Spinal cord (tissue), 10 donors: Measurements from ENCODE around the gene SERPINA6. TPM values are rescaled to one million over a fixed set of nuclear protein-coding genes. Genes with fewer than 3 reads are reported as not detected.
"Not testable (repeated sequence)": the region's sequence is repeated elsewhere in the genome, so short reads cannot be mapped to it uniquely, and the experiment has no call there.

ENCODE experiments used
- DNase-seq, 6 donors: peaks; one replicate each; pipeline versions ENCODE4 v3.0.0 to v3.0.0-alpha.2; 2013 to 2015; ENCODE audit warnings: low spot score in 6 of 6, low read depth in 4 of 6
- H3K27ac ChIP-seq: one replicate; pipeline ENCODE4 v1.5.1; 2013; ENCODE audit warnings: low read depth, low read length, control low read depth
- H3K27me3 ChIP-seq: one replicate; pipeline ENCODE4 v1.6.1; 2013; ENCODE audit warnings: low read length; ENCODE audit not compliant: control insufficient read depth, insufficient read depth
- H3K36me3 ChIP-seq: one replicate; pipeline ENCODE4 v1.6.1; 2013; ENCODE audit warnings: low read length; ENCODE audit not compliant: control insufficient read depth, insufficient read depth
- H3K4me1 ChIP-seq: one replicate; pipeline ENCODE4 v1.6.1; 2013; ENCODE audit warnings: low read length; ENCODE audit not compliant: control insufficient read depth, insufficient read depth
- H3K4me3 ChIP-seq: one replicate; pipeline ENCODE4 v1.5.1; 2013; ENCODE audit warnings: low read depth, low read length, control low read depth
- H3K9me3 ChIP-seq: one replicate; pipeline ENCODE4 v1.6.1; 2013; ENCODE audit warnings: low read length; ENCODE audit not compliant: control insufficient read depth, insufficient read depth
- WGBS: methylation state at CpG from one replicate; pipeline ENCODE4 v1.1.5; 2013; ENCODE audit warnings: missing lambda C conversion rate; ENCODE audit not compliant: insufficient coverage; 5-methylcytosine and 5-hydroxymethylcytosine counted together
- polyA plus RNA-seq, 2 donors: library from polyadenylated mRNA; unstranded; fragments of 120-200 nt; gene quantifications; one replicate each; pipeline ENCODE4 v1.2.1, GENCODE V29; 2013; ENCODE audit not compliant: insufficient read length in 2 of 2
- total RNA-seq, 2 donors: library from RNA; depleted of rRNA in 1 of 2; stranded (reverse); fragments of 120-200 nt in 1 of 2; fragments of >200 nt in 1 of 2; gene quantifications; one replicate each; pipeline versions ENCODE4 v1.2.3 to v1.2.4, GENCODE V29; 2013 to 2014
- donor health status: healthy.

SERPINA6 gene
- total and polyA plus RNA-seq, 4 donors, result 0.06 TPM; not detected in 3

- 92% methylated on average over 15 of the region's 15 CpGs for WGBS
- no peaks in the 10 kb centered on the region for H3K4me1 ChIP-seq
- H3K4me3 ChIP-seq, result no peak overlapping the region
- H3K27me3 ChIP-seq, result no peaks in the 10 kb centered on the region
- no peak for DNase-seq
- H3K36me3 ChIP-seq, result no peaks in the 10 kb centered on the region
- no peak overlapping the region for H3K27ac ChIP-seq
- no peaks in the 10 kb centered on the region for H3K9me3 ChIP-seq
These were observed 25.0 kb downstream of the SERPINA6 start for GRCh38 chr14:94298130-94298529.

- H3K27ac ChIP-seq, H3K9me3 ChIP-seq, H3K27me3 ChIP-seq, H3K4me3 ChIP-seq, DNase-seq, H3K4me1 ChIP-seq, H3K36me3 ChIP-seq: not testable (repeated sequence)
- WGBS, result no CpG with 5 or more reads among the region's 4 CpGs
These were observed 27.0 kb downstream of the SERPINA6 start for GRCh38 chr14:94296181-94296545.

- no peaks in the 10 kb centered on the region for H3K9me3 ChIP-seq
- 85% methylated on average over 9 of the region's 9 CpGs for WGBS
- no peaks in the 10 kb centered on the region for H3K27me3 ChIP-seq
- H3K4me3 ChIP-seq, result no peak overlapping the region
- no peaks in the 10 kb centered on the region for H3K4me1 ChIP-seq
- no peaks in the 10 kb centered on the region for H3K36me3 ChIP-seq
- no peak overlapping the region for H3K27ac ChIP-seq
- DNase-seq, result no peak
These were observed 27.6 kb downstream of the SERPINA6 start for GRCh38 chr14:94295360-94296180.

GRCh38 chr14:94293578-94293924, 29.6 kb downstream of the SERPINA6 start:
- Histone ChIP-seq H3K4me3 (no peak overlapping the region), H3K36me3 (no peaks in the 10 kb centered on the region), H3K27ac (no peak overlapping the region), H3K27me3 (no peaks in the 10 kb centered on the region), H3K9me3 (no peaks in the 10 kb centered on the region), H3K4me1 (no peaks in the 10 kb centered on the region)
- DNase-seq, result no peak
- no CpG with 5 or more reads among the region's 3 CpGs for WGBS

GRCh38 chr14:94292872-94293577, 30.1 kb downstream of the SERPINA6 start, which contains the start of gene SERPINA10:
TSS of gene SERPINA10 (minus strand) at chr14:94293268. CDS start at chr14:94290593, 2,675 bp downstream.
- Histone ChIP-seq H3K4me3 (no peak within 1 kb of the TSS), H3K4me1 (no peaks in the 10 kb centered on the region), H3K27me3 (no peaks in the 10 kb centered on the region), H3K9me3 (no peaks in the 10 kb centered on the region), H3K36me3 (no peaks in the 10 kb centered on the region), H3K27ac (no peak within 1 kb of the TSS)
- DNase-seq, result no peak
- 75% methylated on average over 6 of the region's 10 CpGs for WGBS

- no peaks in the 10 kb centered on the region for H3K4me1 ChIP-seq
- no peaks in the 10 kb centered on the region for H3K9me3 ChIP-seq
- H3K36me3 ChIP-seq, result no peaks in the 10 kb centered on the region
- H3K27ac ChIP-seq, result no peak overlapping the region
- no peaks in the 10 kb centered on the region for H3K27me3 ChIP-seq
- H3K4me3 ChIP-seq, result no peak overlapping the region
- 97% methylated on average over 3 of the region's 3 CpGs for WGBS
- no peak for DNase-seq
These were observed 30.6 kb downstream of the SERPINA6 start for GRCh38 chr14:94292526-94292871.

GRCh38 chr14:94291906-94292525, 31.1 kb downstream of the SERPINA6 start:
- no peaks in the 10 kb centered on the region for H3K9me3 ChIP-seq
- H3K27me3 ChIP-seq, result no peaks in the 10 kb centered on the region
- H3K4me1 ChIP-seq, result no peaks in the 10 kb centered on the region
- H3K27ac ChIP-seq, result no peak overlapping the region
- no peak overlapping the region for H3K4me3 ChIP-seq
- no peaks in the 10 kb centered on the region for H3K36me3 ChIP-seq
- 70% methylated on average over 13 of the region's 15 CpGs for WGBS
- DNase-seq, result no peak

- DNase-seq, result no peak
- Histone ChIP-seq H3K27me3 (no peaks in the 10 kb centered on the region), H3K36me3 (no peaks in the 10 kb centered on the region), H3K4me1 (no peaks in the 10 kb centered on the region), H3K27ac (no peak overlapping the region), H3K4me3 (no peak overlapping the region), H3K9me3 (no peaks in the 10 kb centered on the region)
- 85% methylated on average over 13 of the region's 13 CpGs for WGBS
These were observed 31.8 kb downstream of the SERPINA6 start for GRCh38 chr14:94291159-94291905.

- Histone ChIP-seq H3K36me3 (no peaks in the 10 kb centered on the region), H3K4me1 (no peaks in the 10 kb centered on the region), H3K27ac (no peak overlapping the region), H3K9me3 (no peaks in the 10 kb centered on the region), H3K4me3 (no peak overlapping the region), H3K27me3 (no peaks in the 10 kb centered on the region)
- 79% methylated on average over 8 of the region's 8 CpGs for WGBS
- DNase-seq, result no peak
These were observed 32.9 kb downstream of the SERPINA6 start for GRCh38 chr14:94290197-94290596.
